Measurements from ENCODE around the gene GALNT7.

The GALNT7 gene

DNA sequence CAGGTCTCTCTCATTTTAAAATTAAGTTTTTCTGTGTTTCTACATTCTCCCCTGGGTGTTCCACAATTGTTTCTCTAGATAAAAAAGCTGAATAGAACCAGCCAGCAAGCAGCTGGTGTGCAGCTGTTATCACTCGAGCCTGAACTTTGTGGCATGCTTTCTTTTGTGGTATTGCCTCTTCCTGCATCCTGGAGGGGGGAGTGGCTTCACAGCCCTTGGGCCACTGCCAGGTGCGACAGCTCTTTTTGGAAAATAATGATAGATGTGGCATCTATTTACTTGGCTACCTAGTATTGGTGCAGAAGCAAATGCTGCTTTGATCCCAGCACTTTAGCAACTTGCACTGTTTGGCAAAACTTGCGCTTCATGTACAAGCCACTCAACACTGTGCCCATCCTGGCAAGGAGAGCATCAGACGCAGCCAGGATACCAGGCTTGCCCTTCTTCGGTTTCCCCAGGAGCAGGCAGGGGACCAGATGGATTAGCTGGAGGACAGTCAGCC, 96.1 kb downstream of the GALNT7 start:
- DNase-seq (ENCODE audit: low read depth, low spot score), result no peak

DNA sequence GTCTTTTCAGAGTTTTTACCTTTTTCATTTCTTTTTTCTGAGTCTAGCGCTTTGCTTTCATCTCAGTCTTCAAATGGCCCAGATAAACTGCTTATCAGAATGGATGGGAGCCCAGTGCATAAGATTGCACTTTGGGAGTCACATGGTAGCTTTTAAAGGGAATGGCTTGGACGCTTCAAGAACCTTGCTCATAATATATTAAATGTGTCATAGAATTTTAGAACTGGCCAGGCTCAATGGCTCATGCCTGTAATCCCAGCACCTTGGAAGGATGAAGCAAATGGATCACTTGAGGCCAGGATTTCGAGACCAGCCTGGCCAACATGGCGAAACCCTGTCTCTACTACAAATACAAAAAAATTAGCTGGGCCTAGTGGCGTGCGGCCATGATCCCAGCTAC, 97.1 kb downstream of the GALNT7 start:
- no peak for DNase-seq (ENCODE audit: low read depth, low spot score)

DNA sequence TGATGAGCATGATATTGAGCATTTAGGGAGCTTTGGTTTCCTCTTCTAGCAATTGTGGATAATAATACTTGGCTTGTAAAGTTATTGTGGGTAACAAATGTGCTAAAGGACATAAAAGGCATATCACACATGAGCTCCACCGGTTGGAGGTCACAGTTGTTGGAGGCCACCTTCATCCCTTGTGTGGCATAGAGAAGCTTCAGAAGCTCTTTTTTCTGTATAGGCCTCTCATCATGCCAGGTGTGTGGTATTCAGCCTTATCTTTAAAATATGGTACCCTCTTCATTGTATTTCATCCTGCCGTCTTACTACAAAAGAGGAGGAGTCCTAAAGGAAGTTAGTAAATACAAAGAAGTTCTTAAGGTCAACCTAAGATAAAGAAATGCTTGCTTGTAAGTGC, 99.1 kb downstream of the GALNT7 start:
- no peak for DNase-seq (ENCODE audit: low read depth, low spot score)

DNA sequence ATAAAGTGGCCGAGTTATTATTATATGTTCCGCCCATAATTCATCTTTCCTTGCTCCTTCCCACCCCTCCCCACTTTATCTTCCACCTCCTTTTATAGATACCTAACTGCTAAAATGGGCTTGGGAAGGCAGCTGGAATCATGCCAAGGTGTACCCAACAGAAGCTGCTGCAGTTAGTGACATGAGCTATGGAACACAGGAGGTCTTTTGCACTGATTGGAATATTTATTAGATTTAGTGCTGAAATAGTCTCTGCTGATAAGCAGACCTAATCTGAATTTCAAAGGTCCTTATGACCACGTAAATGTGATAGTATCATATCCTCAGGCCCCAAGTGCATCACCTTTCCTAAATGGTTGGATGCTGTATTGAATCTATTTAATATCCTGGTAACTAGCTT, 100.7 kb downstream of the GALNT7 start:
- DNase-seq (ENCODE audit: low read depth, low spot score), result no peak

DNA sequence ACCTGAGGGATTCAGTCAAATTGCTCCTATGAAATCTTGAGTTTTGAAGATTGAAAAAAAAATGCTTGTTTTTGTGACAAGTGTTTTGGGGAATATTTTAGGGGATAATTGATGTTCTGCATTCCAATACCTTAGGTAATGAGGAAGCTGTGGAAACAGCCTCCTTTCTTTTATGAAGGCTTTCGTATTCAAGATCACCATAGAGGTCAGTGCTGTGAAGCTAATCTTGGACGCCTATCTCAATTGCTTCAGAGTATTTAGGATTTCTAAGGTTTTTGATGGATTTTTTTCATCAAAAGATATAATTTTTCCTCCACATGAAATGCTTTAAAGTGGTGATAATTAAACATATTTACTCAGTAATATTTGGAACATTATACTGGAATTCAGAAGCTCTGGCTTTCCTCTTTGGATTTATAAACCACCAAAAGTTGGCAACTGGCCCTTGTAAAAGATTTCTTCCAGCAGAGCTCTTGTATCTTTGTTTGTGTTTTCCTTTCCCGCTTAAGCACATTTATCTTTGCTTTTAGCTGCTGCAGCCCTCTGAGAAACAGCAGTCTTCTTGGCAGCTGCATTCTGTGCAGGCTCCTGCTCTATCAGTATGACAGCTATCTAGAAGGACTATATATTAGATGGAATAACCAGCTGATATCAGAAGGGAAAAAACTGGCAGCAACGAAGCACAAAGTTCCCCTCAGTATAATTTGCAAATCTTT, 101.9 kb downstream of the GALNT7 start:
- no peak for DNase-seq (ENCODE audit: low read depth, low spot score)

DNA sequence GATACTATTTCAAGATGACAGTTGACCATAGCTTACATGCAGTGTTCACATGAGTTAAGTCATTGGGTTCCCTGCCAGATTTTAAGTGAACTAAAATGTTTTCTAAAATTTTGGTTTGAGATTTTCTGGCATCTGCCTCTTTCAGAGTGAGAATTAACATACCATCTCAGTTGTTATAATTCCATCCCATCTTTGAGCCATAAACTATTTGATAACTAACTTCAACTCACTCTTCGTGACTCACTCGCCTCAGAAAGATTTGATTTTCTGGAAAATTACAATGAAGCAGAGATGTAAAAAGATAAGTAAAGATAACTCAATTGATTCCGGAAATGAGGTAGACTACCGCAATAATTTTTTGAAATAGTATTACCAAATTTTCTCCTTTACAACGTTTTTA, 103.7 kb downstream of the GALNT7 start:
- no peak for DNase-seq (ENCODE audit: low read depth, low spot score)

DNA sequence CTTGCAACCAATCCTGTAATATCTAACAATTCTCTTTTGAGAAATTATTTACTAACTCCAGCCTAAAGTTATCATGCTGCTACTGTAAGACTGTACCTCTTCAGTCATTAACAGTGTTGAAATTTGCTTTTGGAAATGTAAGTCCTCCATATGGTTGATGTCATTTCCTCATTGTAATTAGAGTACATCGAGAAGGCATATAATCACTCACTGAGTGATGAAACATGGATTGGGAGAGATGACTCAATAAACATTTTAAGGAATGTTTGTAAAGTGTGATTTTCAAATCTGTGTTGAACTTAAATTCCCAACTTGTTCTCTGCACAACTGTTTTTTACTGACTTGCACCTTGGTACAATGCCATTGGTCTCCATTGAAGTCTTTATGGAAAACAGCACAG, 104.4 kb downstream of the GALNT7 start:
- no peak for DNase-seq (ENCODE audit: low read depth, low spot score)

DNA sequence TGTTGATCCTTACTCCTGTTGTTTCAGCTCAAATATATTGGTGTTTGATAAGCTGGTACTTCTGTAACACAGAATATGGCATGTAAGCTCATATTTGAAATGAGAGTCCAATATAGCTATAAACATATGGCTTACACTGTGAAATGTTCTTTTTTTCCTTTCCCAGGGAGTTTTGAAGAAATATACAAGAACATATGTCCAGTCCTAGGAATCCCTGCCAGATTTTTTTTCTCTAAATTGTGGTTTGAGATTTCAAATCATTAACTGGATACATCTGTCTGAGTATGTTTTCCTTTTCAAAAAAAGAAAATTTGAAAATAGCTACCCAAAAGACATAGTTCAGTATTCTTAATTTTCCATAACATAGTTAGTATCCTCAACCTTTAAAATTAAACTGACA, 105.3 kb downstream of the GALNT7 start:
- no peak for DNase-seq (ENCODE audit: low read depth, low spot score)

DNA sequence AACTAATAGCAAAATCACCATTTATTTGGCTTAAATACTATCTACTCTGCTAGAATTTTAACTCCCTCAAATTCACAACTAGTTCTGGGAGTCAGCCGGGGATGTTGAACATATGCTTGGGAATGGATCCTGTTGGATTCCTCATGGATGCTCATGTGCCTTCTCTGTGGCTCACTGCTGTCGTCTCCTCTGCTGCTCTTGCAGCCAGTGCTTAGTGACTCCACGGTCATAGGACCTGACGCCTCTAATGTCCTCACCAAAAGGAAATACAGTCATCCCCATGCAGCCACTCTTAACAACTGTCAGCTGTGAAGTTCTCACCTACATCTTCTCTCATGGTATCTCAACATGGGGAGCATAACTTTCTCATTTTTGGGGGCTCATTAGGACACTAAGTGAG, 106.1 kb downstream of the GALNT7 start:
- no peak for DNase-seq (ENCODE audit: low read depth, low spot score)

DNA sequence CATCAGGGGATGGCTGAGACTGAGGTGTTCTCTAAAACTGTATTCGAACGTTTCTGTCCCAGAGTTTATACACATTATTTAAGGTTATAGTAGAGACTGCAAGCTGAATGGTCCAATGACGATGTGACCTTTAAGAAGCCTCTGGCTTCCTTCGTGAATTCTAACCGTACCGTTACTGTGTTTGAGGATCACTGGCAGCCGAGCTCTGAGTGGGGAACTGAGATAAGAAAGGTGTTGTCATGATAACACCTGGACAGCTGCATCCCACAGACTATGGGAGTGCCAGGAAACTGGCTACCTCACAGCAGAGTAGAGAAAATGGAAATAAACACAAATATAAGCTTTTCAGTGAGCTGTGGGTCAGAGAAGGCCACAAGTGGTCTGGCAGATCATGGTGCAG, 106.5 kb downstream of the GALNT7 start:
- DNase-seq (ENCODE audit: low read depth, low spot score), result no peak

DNA sequence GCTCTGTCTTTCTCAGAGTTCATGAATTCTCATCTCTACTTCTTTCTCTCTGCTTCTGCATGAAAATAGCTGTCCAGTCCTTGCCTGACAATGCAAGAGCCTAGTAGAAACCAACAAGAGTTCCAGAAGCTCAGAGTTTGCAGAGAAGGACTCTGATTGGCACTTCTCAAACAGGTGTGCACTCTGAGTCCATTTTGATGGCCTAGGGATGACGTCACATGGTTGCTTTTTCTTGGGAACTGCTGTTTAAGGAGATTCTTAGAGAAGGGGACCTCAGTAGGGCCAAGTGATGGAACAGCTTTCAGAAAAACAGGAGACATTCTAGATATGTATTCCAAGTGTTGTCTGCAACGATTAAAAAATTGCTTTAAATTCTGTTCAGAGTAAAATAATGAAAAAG, 108.7 kb downstream of the GALNT7 start:
- no peak for DNase-seq (ENCODE audit: low read depth, low spot score)

DNA sequence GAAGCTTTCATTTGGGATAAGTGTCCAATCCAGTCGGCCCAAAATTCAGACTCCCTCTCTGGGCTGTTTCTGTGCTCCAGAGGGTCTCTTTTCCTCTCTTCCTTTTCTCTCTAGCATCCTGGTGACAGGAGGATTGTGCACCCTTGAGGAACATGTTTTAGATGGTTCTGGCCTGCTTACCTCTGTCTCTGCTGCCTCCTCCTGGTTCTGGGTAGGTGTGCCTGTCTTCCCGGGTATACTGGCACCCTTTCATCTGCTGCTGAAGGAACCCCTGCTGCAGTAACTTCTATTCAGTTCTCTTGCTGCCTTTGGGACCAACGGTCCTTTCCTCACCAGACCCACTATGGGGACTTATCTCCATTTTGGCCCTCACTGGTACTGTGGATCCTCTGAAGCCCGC, 112.4 kb downstream of the GALNT7 start:
- no peak for DNase-seq (ENCODE audit: low read depth, low spot score)

DNA sequence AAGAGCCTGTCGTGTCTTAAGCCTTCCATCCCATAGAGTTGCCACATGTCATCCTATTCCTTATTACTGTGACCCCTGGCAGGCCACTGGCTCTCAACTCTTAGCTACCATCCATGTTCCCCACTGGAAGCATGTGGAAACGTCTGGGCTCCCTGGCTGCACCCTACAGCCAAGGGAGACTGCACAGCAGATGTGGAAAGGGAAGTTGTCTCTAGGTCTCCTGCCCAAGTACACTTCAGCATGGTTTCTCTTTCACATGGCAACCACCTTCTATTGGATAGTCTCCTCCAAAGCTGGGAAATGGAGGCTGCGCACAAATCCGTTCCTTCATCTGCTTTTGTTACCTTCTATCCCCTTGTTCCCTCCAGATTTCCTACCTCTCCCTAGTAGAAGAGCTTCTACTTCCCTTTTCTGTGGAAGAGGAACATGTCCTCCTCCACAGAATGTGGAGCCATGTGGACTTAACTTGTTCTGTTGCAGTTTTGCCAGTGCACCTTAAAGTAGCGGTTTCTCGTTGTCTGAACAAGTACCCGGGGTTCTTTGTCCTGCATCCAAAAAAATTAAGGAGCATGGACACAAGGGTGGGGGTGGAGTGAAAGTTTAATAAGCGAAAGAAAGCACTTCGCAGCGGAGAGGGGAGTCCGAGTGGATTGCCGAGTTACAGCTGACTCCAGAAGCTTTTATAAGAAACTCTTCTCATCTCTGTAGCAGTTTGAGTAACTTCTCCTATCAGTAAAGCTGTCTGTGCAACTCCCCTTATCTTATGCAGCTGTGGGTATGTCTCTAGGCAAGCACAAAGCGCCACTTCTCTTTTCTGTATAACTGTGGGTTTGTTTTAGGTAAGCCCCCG, 113.0 kb downstream of the GALNT7 start:
- DNase-seq (ENCODE audit: low read depth, low spot score), result no peak

DNA sequence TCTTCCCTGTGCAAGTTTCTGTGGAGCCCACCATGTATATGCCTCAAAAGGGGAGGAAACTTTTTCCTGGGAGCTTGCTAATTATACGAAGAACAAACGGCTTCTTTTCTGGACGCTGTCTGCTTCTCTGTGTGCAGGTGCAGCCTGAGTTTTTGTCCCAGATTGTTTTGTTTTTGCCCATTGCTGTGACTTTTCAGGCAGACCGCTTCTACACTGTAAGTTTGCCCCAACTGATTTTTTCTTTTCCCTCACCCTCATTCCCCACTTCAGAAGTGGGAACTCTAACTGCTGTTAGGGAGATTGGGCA, 113.6 kb downstream of the GALNT7 start:
- no peak for DNase-seq (ENCODE audit: low read depth, low spot score)

DNA sequence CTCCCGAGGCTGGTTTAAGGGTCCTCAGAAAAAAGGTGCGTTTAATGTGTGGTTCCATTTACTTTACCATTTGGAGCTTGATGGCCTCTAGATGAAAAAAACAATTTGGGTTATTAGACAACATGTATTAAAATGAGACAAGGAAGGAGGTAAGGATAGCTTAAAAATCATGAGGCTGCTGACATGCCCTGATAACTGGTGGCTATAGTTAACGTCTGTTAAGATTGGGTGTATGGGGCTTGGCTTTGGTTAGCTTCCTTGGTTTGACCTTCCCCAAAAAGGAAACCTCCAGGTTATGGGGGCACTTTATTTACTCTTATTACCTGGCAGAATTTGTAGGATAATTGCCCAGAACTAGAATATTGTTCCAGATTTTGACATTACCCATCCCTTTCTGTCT, 114.0 kb downstream of the GALNT7 start:
- no peak for DNase-seq (ENCODE audit: low read depth, low spot score)

DNA sequence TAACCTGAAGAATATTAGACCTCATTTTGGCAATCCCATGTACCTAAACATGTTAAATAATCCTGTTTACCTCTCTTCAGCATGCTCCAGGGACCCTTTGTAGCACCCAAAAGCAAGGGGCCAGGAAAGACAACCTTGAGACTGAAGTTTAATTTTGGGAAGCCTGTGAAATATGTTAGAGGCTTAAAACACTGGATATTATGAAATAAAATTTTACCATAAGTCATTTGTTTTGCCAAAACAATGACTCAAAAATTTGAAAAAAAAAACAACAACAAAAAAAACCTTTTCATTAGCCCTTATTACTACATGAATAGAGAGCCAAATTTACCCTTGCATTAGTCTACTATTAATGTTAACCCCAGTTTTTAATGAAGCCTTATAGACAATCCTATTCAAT, 115.9 kb downstream of the GALNT7 start:
- no peak for DNase-seq (ENCODE audit: low read depth, low spot score)

DNA sequence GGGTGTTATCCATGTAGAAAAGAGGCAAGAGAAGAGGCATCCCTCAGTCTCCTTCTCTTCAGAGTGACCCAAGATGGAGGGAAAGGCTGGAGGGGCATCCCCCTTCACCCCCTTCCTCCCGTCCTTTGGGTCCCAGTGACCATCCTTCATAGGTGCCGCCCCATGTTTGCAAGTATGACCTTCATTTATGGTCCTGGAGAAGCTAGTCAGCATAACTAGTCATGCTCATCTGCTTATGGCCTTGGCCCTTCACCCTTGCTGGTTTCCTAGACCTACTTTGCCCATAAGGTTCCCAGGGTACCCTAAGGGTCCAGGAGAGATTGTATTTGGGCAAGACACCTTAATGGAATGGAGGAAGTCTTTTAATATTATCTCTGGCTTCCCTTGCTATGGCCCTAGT, 118.9 kb downstream of the GALNT7 start:
- DNase-seq (ENCODE audit: low read depth, low spot score), result no peak

DNA sequence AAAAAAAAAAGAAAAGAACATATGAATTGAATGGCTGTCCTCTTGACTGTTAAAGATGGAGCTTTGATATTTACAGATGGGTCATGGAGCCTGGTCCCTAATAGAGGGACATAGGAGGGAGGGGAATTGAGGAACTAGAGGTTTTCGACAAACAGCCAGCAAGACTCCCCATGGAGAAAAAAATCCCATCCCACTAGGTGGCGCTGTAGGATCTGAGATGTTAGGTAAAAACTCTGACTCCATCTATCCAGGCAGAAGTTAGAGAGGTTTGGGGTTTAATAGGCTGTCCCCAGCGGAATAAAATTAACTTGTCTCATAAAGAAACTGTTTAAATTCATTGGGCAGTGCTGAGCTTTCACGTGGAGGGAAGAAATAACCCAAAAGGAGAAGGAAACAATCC, 119.7 kb downstream of the GALNT7 start:
- peak; percentile 61 for DNase-seq (ENCODE audit: low read depth, low spot score)

DNA sequence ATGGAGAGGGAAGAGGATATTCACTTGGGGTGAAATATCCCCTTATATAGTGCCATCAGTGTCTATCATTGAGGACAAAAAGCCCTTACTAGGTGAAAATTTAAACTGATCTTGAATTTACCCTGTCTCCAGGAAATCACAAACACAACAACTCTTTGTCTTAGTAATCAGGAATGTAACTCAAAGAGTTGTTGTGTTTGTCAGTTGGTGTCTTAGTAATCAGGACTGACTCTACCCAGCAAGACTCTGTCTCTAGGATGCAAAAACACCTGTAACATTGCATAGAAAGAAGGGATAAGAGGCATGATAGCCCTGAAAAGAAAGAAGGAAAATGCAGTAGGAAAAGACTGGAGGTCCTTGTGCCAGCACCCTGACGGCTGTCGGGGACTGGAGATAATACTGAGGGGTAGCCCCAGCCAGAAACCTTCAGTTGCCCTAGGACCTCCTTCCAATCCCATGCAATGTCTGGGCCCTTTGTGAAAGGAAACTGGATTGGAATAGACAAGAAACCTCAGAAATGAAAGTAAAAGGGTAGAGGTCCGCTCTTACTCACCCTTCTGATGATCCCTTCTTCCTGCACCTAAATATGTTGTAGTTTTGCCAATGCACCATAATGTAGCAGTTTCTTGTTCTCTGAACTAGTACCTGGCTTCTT, 120.2 kb downstream of the GALNT7 start:
- DNase-seq (ENCODE audit: low read depth, low spot score), result no peak

DNA sequence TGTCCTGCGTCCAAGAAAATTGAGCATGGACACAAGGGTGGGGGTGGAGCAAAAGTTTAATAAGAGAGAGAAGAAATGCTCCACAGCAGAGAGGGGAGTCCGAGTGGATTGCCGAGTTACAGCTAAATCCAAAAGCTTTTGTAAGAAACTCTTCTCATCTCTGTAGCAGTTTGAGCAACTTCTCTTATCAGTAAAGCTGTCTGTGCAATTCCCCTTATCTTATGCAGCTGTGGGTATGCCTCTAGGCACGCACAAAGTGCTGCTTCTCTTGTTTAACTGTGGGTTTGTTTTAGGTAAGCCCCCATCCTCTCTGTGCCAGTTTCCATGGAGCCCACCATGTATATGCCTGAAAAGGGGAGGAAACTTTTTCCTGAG, 120.7 kb downstream of the GALNT7 start:
- DNase-seq (ENCODE audit: low read depth, low spot score), result no peak

DNA sequence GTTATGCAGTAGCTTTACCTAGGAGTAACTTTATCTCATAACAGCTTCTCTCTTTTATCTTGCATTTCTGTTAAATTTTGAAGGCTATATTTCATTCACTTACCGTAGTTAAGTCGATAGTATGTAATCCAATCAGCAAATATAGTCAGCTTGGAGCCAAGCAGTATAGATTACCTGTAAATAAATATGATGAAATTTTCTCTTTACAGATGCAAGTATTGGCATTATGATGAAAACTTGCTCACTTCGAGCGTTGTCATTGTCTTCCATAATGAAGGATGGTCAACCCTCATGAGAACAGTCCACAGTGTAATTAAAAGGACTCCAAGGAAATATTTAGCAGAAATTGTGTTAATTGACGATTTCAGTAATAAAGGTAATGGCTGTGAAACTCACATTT, 123.3 kb downstream of the GALNT7 start:
- no peak for DNase-seq (ENCODE audit: low read depth, low spot score)

DNA sequence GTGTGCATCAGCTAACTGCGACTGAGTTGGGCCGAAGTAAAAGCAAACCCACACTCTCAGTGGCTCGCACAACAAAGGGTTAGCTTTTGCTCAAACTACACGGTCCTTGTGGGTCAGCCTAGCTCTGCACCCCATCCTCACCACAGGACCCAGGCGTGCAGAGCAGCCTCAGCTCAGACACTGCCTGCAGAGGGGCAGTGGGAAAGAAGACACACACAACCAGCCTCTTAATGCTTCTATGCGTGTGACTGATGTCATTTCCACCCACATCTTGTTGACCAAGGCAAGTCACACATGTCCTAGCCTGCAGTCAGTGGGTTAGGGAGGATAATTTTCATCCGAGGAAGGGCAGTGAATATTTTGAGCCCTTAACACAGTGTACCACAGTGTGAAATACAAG, 125.1 kb downstream of the GALNT7 start:
- DNase-seq (ENCODE audit: low read depth, low spot score), result no peak

DNA sequence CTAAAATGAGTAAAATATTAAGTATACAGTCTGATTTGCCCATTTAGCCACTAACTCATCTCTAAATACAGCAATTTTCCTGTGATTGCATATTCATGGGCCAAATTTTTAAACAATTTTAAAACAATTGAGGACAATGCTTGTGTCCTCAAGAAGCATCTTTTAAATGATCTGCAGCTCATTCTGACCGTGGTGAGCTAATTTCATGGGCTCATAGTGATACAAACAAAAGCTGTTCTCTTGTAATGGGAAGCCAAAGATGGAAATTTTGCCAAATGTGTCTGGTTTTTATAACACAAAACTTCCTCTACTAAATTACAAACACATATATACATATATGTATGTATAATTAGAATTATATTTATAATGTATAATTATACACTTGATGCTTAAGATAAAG, 125.8 kb downstream of the GALNT7 start:
- no peak for DNase-seq (ENCODE audit: low read depth, low spot score)

All from activated CD4-positive, CD25-positive, alpha-beta regulatory T cell treated with anti-CD3 and anti-CD28 coated beads, Interleukin-2, amount 50 U/mL, for 16 hours (primary cell).